HCT116 (cell line): ENCODE results near the gene CCDC120. TPM values are rescaled to one million over a fixed set of nuclear protein-coding genes. Genes with fewer than 3 reads are reported as not detected.

Source experiments
- ATAC-seq: fragments of 200-7000 bp; cut with Tn5 transposase; 2 replicates; pipeline ENCODE4 v1.9.1; 2020; ENCODE audit warnings: mild to moderate bottlenecking, moderate library complexity
- BruUV-seq: library from RNA; stranded (reverse); fragments of 400-500 nt; replicated peaks from 2 replicates; lab custom pipeline; 2021; lab: Mats Ljungman, UMichigan
- CTCF ChIA-PET: fragments of 300-600 bp; sonication (Branson Sonifier 250); formaldehyde crosslinking; loops from one replicate; lab custom pipeline; 2021; ENCODE audit warnings: antibody characterized with exemption; lab: Charles Lee
- POLR2A ChIA-PET: fragments of 300-600, 350-600 bp; sonication (Branson Sonifier 250); formaldehyde crosslinking; loops from one replicate; lab custom pipeline; 2021; ENCODE audit warnings: antibody characterized with exemption; lab: Charles Lee
- RAD21 ChIA-PET, 2 experiments: fragments of 300-600 bp; sonication (Branson Sonifier 250); formaldehyde crosslinking; loops; one replicate each; lab custom pipeline; 2023; ENCODE audit warnings: low total read pairs in 2 of 2; ENCODE audit not compliant: uncharacterized antibody in 2 of 2, unreplicated experiment in 2 of 2, low non-redundant PET in 1 of 2; lab: Charles Lee
- DNase-seq: peaks from one replicate; pipeline ENCODE4 v3.0.0-alpha.2; 2010; ENCODE audit warnings: low read depth, low spot score
- H2AFZ ChIP-seq: fragments of 200-600 bp; shearing (Covaris generic), sonication (generic); 2 replicates; pipeline ENCODE4 v1.6.1; 2017; ENCODE audit warnings: low read depth, mixed run types, mixed read lengths, antibody characterized with exemption, low read length; ENCODE audit not compliant: poor library complexity, severe bottlenecking
- H3K27ac ChIP-seq: 2 replicates; pipeline ENCODE4 v1.5.1; 2012; ENCODE audit warnings: low read depth, low read length
- H3K27me3 ChIP-seq: fragments of 200-600 bp; sonication (generic); 2 replicates; pipeline ENCODE4 v1.6.1; 2016; ENCODE audit warnings: mixed run types, low read length, mixed read lengths; ENCODE audit not compliant: insufficient read depth
- H3K36me3 ChIP-seq, 2 experiments: fragments of 200-500 bp in 1 of 2; fragments of 200-600 bp in 1 of 2; sonication (Bioruptor generic) in 1 of 2; sonication (generic) in 1 of 2; 2 replicates each; pipeline versions ENCODE4 v1.5.1 to v1.6.1; 2014 to 2016; ENCODE audit warnings: low read length in 2 of 2, inconsistent platforms in 1 of 2, mixed read lengths in 1 of 2, mixed run types in 1 of 2; ENCODE audit not compliant: insufficient read depth in 2 of 2, control insufficient read depth in 1 of 2
- H3K4me1 ChIP-seq, 2 experiments: fragments of 200-600 bp in 1 of 2; sonication (generic) in 1 of 2; 2 replicates each; pipeline versions ENCODE4 v1.5.1 to v1.6.1; 2012 to 2017; ENCODE audit warnings: low read length in 2 of 2, inconsistent platforms in 1 of 2, mild to moderate bottlenecking in 1 of 2, mixed read lengths in 1 of 2, mixed run types in 1 of 2, moderate library complexity in 1 of 2; ENCODE audit not compliant: insufficient read depth in 2 of 2, control insufficient read depth in 1 of 2
- H3K4me2 ChIP-seq: fragments of 200-600 bp; sonication (generic); 2 replicates; pipeline ENCODE4 v1.6.1; 2017; ENCODE audit warnings: mixed run types, low read length, mixed read lengths
- H3K4me3 ChIP-seq, 2 experiments: fragments of 200-600 bp in 1 of 2; sonication (generic) in 1 of 2; replicated peaks in 1 of 2; 2 replicates each; pipeline ENCODE4 v1.5.1; 2011 to 2016; ENCODE audit warnings: low read length in 2 of 2, control low read depth in 1 of 2, low read depth in 1 of 2, mild to moderate bottlenecking in 1 of 2, mixed read lengths in 1 of 2, mixed run types in 1 of 2
- H3K79me2 ChIP-seq: fragments of 200-600 bp; sonication (generic); 2 replicates; pipeline ENCODE4 v1.6.1; 2017; ENCODE audit warnings: mild to moderate bottlenecking, mixed run types, low read length, moderate library complexity, mixed read lengths; ENCODE audit not compliant: insufficient read depth
- H3K9ac ChIP-seq: fragments of 200-600 bp; sonication (generic); 2 replicates; pipeline ENCODE4 v1.6.1; 2016; ENCODE audit warnings: low read length, mixed read lengths
- H3K9me2 ChIP-seq: fragments of 200-600 bp; sonication (generic), shearing (Covaris generic); 2 replicates; pipeline ENCODE4 v1.6.1; 2017; ENCODE audit warnings: mixed run types, mild to moderate bottlenecking, moderate library complexity; ENCODE audit not compliant: insufficient read depth
- H3K9me3 ChIP-seq, 2 experiments: fragments of 200-500 bp in 1 of 2; fragments of 200-600 bp in 1 of 2; sonication (Bioruptor generic) in 1 of 2; sonication (generic) in 1 of 2; 2 replicates each; pipeline ENCODE4 v1.6.1; 2014 to 2017; ENCODE audit warnings: low read length in 2 of 2, mixed read lengths in 2 of 2, inconsistent platforms in 1 of 2, low read depth in 1 of 2, mild to moderate bottlenecking in 1 of 2, mixed run types in 1 of 2, moderate library complexity in 1 of 2; ENCODE audit not compliant: control insufficient read depth in 1 of 2, insufficient read depth in 1 of 2
- H4K20me1 ChIP-seq: fragments of 200-600 bp; sonication (generic), shearing (Covaris generic); 2 replicates; pipeline ENCODE4 v1.6.1; 2017; ENCODE audit warnings: mixed run types, mild to moderate bottlenecking, moderate library complexity; ENCODE audit not compliant: insufficient read depth
- ATF3 ChIP-seq: IDR thresholded peaks from 2 replicates; pipeline ENCODE4 v1.6.1; 2012
- EZH2 ChIP-seq: fragments of 200-600 bp; sonication (generic); IDR thresholded peaks from 2 replicates; pipeline ENCODE4 v1.6.1; 2017; ENCODE audit warnings: antibody characterized with exemption, mixed run types
- FOSL1 ChIP-seq: IDR thresholded peaks from 2 replicates; pipeline ENCODE4 v1.6.1; 2012; ENCODE audit warnings: low read depth
- JUND ChIP-seq: IDR thresholded peaks from 2 replicates; pipeline ENCODE4 v1.6.1; 2012
- POLR2A ChIP-seq: IDR thresholded peaks from 2 replicates; pipeline ENCODE4 v1.7.0; 2011; ENCODE audit warnings: borderline replicate concordance; ENCODE audit not compliant: insufficient read depth, insufficient read length; ENCODE audit errors: extremely low read depth
- POLR2AphosphoS5 ChIP-seq: IDR thresholded peaks from 2 replicates; pipeline ENCODE4 v1.6.1; 2011; ENCODE audit warnings: mild to moderate bottlenecking, low read depth, low read length, moderate library complexity
- SIN3A ChIP-seq: IDR thresholded peaks from 2 replicates; pipeline ENCODE4 v1.6.1; 2012; ENCODE audit warnings: low read depth
- SP1 ChIP-seq: IDR thresholded peaks from 2 replicates; pipeline ENCODE4 v1.6.1; 2012; ENCODE audit warnings: low read depth
- TCF7L2 ChIP-seq: IDR thresholded peaks from 2 replicates; pipeline ENCODE4 v1.7.0; 2011; ENCODE audit warnings: borderline replicate concordance, inconsistent platforms; ENCODE audit not compliant: insufficient read depth, insufficient read length; ENCODE audit errors: extremely low read depth
- YY1 ChIP-seq: IDR thresholded peaks from 2 replicates; pipeline ENCODE4 v1.6.1; 2011; ENCODE audit warnings: low read length, low read depth, moderate library complexity, mild to moderate bottlenecking; ENCODE audit not compliant: insufficient replicate concordance; ENCODE audit errors: extremely low read depth
- ZBTB33 ChIP-seq: IDR thresholded peaks from 2 replicates; pipeline ENCODE4 v1.6.1; 2011; ENCODE audit warnings: mild to moderate bottlenecking, low read length, moderate library complexity; ENCODE audit not compliant: insufficient replicate concordance; ENCODE audit errors: extremely low read depth
- ZFX ChIP-seq: fragments of 450-650 bp; IDR thresholded peaks from 2 replicates; pipeline ENCODE4 v1.6.1; 2017
- intact Hi-C: fragments of 100-400 bp; cut with micrococcal nuclease; formaldehyde crosslinking; loops from 2 replicates; pipeline ENCODE4 v1.10.0; 2022
- total RNA-seq: library from RNA; stranded (reverse); gene quantifications from one replicate; pipeline ENCODE4 v1.2.1, GENCODE V29; 2021; ENCODE audit not compliant: unreplicated experiment
- TF ChIP-seq, protein P1 (sequence below): IDR thresholded peaks from 2 replicates; pipeline ENCODE4 v1.6.1; 2012
- TF ChIP-seq, protein P2 (sequence below), 3 experiments: fragments of 200-600 bp in 1 of 3; sonication (generic) in 1 of 3; IDR thresholded peaks in 2 of 3; conservative IDR thresholded peaks in 1 of 3; 2 replicates each; pipeline ENCODE4 v1.5.1; 2012 to 2017; ENCODE audit warnings: low read depth in 2 of 3, low read length in 2 of 3, antibody characterized with exemption in 1 of 3, borderline replicate concordance in 1 of 3, control low read depth in 1 of 3, mild to moderate bottlenecking in 1 of 3, mixed read lengths in 1 of 3, mixed run types in 1 of 3, moderate library complexity in 1 of 3; ENCODE audit not compliant: insufficient read depth in 1 of 3

CCDC120 gene
- total RNA-seq, 1 experiment from 2014 or later = 13.5 TPM

DNA sequence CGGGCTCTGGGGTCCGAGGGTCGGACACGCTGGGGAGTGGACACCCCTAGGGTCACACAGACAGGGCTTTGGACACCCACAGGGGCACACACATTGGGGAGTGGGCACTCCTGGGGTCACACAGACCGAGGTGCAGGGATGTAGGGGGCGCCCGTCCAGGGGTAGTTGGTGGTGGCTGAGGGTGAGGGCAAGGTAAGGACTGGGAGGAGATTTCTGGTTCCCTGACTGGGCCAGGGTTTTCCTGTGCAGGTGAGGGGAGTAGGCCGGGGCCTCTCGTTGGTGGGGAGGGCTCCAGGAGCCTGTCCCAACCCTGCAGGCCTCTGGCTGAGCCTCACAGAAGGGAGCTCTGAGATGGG is 42.8 kb downstream of the CCDC120 start:
- intact Hi-C loops = no loop called here
- CTCF ChIA-PET = no interaction called here

GRCh38 chrX:49102190-49102589 is 43.4 kb downstream of the CCDC120 start:
- H3K27ac ChIP-seq = no peak overlapping the region
- TF ChIP-seq FOSL1 = no peak
- no peak for TF ChIP-seq ZBTB33
- TF ChIP-seq TCF7L2 = no peak
- no peak for TF ChIP-seq JUND
- TF ChIP-seq POLR2AphosphoS5 = no peak
- TF ChIP-seq ATF3 = no peak
- TF ChIP-seq EZH2 = no peak
- no peak for TF ChIP-seq ZFX
- no peak for TF ChIP-seq POLR2A
- no peak for TF ChIP-seq SP1
- TF ChIP-seq, protein P1, sequence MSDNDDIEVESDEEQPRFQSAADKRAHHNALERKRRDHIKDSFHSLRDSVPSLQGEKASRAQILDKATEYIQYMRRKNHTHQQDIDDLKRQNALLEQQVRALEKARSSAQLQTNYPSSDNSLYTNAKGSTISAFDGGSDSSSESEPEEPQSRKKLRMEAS = no peak
- TF ChIP-seq SIN3A = no peak

More for the DNA sequence above, 42.8 kb downstream of the CCDC120 start:
- peak overlapping the region; percentile 72 for H3K9ac ChIP-seq
- no peaks in the 10 kb centered on the region for H3K36me3 ChIP-seq
- no peak for DNase-seq
- no peaks in the 10 kb centered on the region for H4K20me1 ChIP-seq
- H3K4me1 ChIP-seq = peaks cover 0 to 7% of the 10 kb centered on the region in 2 experiments; a peak in 1 of 4 replicates
- H3K79me2 ChIP-seq = no peaks in the 10 kb centered on the region
- H2AFZ ChIP-seq = no peak overlapping the region
- H3K27ac ChIP-seq = peak overlapping the region; percentile 64
- H3K4me3 ChIP-seq = peak overlapping the region; percentile 57 to 77
- H3K4me2 ChIP-seq = peak overlapping the region; percentile 90
- peak; percentile 17 for ATAC-seq
- H3K9me2 ChIP-seq = no peaks in the 10 kb centered on the region
- ChIA-PET RAD21 (no interaction called here), POLR2A (interaction anchor here (0.6 kb wide), 1 partner anchor 13 kb away, joined by 4 read pairs; no protein-coding TSS in a partner anchor)
- H3K27me3 ChIP-seq = no peaks in the 10 kb centered on the region
- no TSS peak for BruUV-seq
- no peak for TF ChIP-seq YY1
- TF ChIP-seq ZFX = peak; percentile 12; the same call in 1 of the 2 replicates
- TF ChIP-seq, protein P2, sequence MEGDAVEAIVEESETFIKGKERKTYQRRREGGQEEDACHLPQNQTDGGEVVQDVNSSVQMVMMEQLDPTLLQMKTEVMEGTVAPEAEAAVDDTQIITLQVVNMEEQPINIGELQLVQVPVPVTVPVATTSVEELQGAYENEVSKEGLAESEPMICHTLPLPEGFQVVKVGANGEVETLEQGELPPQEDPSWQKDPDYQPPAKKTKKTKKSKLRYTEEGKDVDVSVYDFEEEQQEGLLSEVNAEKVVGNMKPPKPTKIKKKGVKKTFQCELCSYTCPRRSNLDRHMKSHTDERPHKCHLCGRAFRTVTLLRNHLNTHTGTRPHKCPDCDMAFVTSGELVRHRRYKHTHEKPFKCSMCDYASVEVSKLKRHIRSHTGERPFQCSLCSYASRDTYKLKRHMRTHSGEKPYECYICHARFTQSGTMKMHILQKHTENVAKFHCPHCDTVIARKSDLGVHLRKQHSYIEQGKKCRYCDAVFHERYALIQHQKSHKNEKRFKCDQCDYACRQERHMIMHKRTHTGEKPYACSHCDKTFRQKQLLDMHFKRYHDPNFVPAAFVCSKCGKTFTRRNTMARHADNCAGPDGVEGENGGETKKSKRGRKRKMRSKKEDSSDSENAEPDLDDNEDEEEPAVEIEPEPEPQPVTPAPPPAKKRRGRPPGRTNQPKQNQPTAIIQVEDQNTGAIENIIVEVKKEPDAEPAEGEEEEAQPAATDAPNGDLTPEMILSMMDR (IDR thresholded peaks at IDR 0.05 in 2 of 3, conservative IDR thresholded peaks at IDR 0.05 in 1 of 3; ENCODE audit: borderline replicate concordance in 1 of 3, insufficient read depth in 1 of 3, low read depth in 2 of 3, low read length in 2 of 3) = peak in 1 of 3 experiments; percentile 15; a peak in 1 of 6 replicates
- no peaks in the 10 kb centered on the region for H3K9me3 ChIP-seq

More at GRCh38 chrX:49102190-49102589, 43.4 kb downstream of the CCDC120 start:
- ATAC-seq = no peak
- DNase-seq = no peak
- Histone ChIP-seq H3K79me2 (no peaks in the 10 kb centered on the region), H3K9ac (no peak overlapping the region), H2AFZ (no peak overlapping the region), H3K4me1 (peaks cover 0 to 7% of the 10 kb centered on the region in 2 experiments; a peak in 1 of 4 replicates), H3K9me3 (no peaks in the 10 kb centered on the region), H3K4me2 (peak overlapping the region; percentile 90; the same call in 1 of the 2 replicates), H3K27me3 (no peaks in the 10 kb centered on the region), H4K20me1 (no peaks in the 10 kb centered on the region), H3K4me3 (no peak overlapping the region), H3K9me2 (no peaks in the 10 kb centered on the region), H3K36me3 (no peaks in the 10 kb centered on the region)
- POLR2A ChIA-PET = no interaction called here
- RAD21 ChIA-PET = no interaction called here
- CTCF ChIA-PET = no interaction called here
- intact Hi-C loops = no loop called here
- no TSS peak for BruUV-seq
